ENCODE measurements around the gene ANKRD44.

The ANKRD44 gene

GRCh38 chr2:197137826-197138477, 172.6 kb downstream of the ANKRD44 start:
- peak; percentile 63 for DNase-seq

- DNase-seq = no peak
These were observed 173.3 kb downstream of the ANKRD44 start for GRCh38 chr2:197137231-197137630.

GRCh38 chr2:197136452-197136851, 174.1 kb downstream of the ANKRD44 start:
- no peak for DNase-seq

- no peak for DNase-seq
These were observed 174.8 kb downstream of the ANKRD44 start for GRCh38 chr2:197135806-197136205.

- no peak for DNase-seq
These were observed 176.4 kb downstream of the ANKRD44 start for GRCh38 chr2:197134206-197134605.

GRCh38 chr2:197131558-197131855, 179.1 kb downstream of the ANKRD44 start:
- DNase-seq = peak; percentile 18

GRCh38 chr2:197130318-197130717, 180.3 kb downstream of the ANKRD44 start:
- DNase-seq = peak; percentile 30

GRCh38 chr2:197128897-197129296, 181.7 kb downstream of the ANKRD44 start:
- DNase-seq = no peak

GRCh38 chr2:197128126-197128525, 182.5 kb downstream of the ANKRD44 start:
- no peak for DNase-seq

GRCh38 chr2:197126630-197127352, 183.8 kb downstream of the ANKRD44 start:
- DNase-seq = no peak

GRCh38 chr2:197124639-197125390, 185.8 kb downstream of the ANKRD44 start:
- no peak for DNase-seq

- DNase-seq = no peak
These were observed 187.8 kb downstream of the ANKRD44 start for GRCh38 chr2:197122821-197123220.

GRCh38 chr2:197121756-197122385, 188.7 kb downstream of the ANKRD44 start:
- DNase-seq = no peak

GRCh38 chr2:197121255-197121654, 189.3 kb downstream of the ANKRD44 start:
- no peak for DNase-seq

GRCh38 chr2:197116306-197116879, 194.2 kb downstream of the ANKRD44 start:
- no peak for DNase-seq

- DNase-seq = peak; percentile 6
These were observed 195.3 kb downstream of the ANKRD44 start for GRCh38 chr2:197115325-197115724.

GRCh38 chr2:197113275-197113711, 197.3 kb downstream of the ANKRD44 start:
- DNase-seq = peak; percentile 74

- no peak for DNase-seq
These were observed 201.3 kb downstream of the ANKRD44 start for GRCh38 chr2:197109326-197109725.

GRCh38 chr2:197108758-197109157, 201.8 kb downstream of the ANKRD44 start:
- DNase-seq = no peak

GRCh38 chr2:197107291-197108269, 203.0 kb downstream of the ANKRD44 start:
- no peak for DNase-seq

GRCh38 chr2:197103363-197103762, 207.2 kb downstream of the ANKRD44 start:
- no peak for DNase-seq

GRCh38 chr2:197102231-197102630, 208.3 kb downstream of the ANKRD44 start:
- no peak for DNase-seq

All from MV-4-11 (cell line).